NCI-H2227 (cell line): ENCODE measurements around the gene ADCY1.

Experiments
- DNase-seq: peaks from one replicate; lab custom pipeline; 2025; ENCODE audit not compliant: unreplicated experiment; lab: John Stamatoyannopoulos, UW

The ADCY1 gene

DNA sequence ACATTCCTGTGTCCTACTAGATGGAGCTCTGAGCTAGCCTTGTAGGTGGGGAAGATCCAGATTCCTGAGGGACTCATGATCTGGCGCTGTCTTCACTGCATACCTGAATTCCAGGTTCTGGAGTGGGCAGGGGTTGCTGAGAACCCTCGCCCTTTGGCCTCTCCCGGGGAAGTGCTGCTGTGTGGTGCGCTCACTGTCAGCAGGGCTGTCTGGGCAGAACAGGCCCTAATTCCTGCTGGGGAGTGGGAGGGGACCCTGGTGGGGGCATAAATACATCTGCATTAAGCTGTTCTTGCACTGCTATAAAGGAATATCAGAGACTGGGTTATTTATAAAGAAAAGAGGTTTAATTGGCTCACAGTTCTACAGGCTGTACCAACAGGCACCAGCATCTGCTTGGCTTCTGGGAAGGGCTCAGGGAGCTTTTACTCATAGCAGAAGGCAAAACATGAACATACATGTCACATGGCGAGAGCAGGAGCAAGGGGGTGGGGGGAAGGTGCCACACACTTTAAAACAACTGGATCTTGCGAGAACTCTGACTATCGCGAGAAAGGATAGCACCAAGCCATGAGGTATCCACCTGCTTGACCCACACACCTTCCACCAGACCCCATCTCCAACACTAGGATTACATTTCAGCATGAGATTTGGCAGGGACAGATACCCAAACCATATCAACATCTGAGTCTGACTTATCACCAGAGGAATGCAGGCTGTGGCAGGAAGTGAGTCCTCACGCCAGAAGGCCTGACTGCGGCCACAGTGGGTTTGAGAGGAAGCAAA lies 115.0 kb downstream of the ADCY1 start:
- no peak for DNase-seq

DNA sequence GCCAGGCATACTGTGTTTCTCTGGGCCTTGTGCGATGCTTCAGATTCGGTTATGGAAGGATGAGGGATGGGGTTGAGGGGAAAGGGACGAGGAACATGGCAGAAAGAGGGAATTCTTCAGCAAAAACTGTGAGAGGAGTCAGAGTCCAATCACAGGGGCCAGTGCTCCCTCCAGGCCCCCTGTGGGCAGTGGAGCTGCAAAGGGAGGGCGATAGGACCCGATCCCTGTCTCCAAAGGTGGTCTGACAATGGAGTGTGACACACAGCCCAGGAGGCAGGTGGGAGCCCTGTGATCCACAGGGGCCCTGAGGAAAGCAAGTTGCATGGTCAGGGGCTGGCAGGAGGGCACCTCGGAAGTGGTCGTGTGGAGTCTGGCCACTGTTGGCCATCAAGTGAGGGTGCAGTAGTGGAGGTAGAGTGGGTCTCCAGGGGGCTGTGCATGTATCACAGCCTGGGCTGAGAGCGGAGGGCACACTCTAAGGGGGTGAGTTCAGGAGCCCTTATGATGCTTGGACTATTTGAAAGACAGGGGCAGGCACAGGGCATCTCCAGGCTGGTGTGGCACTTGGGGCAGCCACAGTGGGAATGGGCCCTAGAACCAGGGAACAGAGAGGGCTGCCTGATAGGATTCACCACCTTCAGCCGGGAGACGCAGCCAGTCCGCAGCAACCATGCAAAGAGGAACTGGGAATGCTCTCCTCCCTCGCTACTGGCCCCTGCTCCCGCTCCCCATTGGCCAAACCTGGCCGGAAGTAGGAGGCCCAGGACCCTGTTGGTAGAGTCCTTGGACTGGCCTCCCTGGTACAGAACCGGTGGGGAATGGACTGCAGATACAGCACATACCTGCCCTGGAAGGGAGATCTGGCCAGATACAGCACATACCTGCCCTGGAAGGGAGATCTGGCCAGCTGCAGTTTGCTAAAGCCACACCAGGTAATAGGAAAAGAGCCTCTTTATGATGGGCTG lies 115.9 kb downstream of the ADCY1 start:
- DNase-seq: no peak

DNA sequence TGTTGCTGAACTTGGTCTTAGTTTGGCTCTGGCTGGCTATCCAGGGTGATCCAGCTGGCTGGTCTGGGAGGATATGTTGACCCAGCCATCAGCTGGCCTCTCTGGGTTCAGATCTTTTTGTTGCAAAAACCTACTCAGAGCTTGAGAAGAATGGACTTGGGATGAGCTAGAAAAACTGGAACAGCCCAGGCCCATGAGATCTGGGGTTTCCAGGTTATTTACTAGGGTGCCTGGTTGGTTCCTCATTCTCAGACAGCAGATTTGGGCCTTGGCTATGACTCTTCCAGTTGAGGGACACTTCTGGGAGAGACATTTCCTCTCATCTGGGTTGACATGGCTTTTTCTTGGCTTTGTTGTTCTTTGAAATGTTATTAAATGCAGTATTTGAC lies 116.6 kb downstream of the ADCY1 start:
- no peak for DNase-seq

DNA sequence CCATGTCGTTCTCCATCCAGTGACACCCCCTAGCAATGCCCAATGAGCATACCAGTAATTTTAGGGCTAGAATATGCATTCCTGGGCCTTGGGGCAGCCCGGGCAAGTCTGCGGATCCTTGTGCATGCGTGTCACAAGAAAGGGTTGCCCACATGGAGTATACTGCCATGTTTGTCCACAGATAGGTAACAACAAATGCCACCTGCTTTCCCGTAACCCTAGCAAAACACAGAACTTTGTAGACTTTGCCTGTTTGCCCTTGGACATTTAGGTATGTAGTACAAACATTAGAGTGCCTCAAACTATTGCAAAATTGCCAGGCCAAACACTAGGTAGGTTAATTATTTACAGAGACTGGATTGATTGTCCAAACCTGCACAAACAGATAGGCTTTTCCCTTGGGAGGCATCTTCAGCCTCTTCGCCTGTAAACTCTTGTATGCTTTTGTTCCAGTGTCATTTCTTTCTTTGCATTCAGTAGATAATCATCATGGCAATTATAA lies 117.0 kb downstream of the ADCY1 start:
- DNase-seq: no peak

DNA sequence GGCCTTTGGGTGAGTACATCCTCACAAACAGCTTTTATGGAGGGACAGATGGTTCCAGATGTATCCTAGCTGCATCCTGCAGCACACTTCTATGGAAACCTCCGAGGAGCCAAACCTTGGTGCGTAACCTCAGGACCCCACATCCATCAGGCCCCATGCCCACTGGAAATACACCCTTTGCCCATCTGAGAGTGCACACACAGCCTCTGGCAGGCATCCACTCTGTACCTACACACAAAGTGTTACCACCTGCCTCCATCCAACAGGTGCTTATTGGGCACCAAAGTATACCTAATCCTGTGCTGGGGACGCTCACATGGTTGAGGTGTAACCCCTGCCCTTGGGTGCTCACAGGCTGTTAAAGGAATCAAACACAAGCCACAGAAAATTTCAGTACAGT lies 117.9 kb downstream of the ADCY1 start:
- no peak for DNase-seq

DNA sequence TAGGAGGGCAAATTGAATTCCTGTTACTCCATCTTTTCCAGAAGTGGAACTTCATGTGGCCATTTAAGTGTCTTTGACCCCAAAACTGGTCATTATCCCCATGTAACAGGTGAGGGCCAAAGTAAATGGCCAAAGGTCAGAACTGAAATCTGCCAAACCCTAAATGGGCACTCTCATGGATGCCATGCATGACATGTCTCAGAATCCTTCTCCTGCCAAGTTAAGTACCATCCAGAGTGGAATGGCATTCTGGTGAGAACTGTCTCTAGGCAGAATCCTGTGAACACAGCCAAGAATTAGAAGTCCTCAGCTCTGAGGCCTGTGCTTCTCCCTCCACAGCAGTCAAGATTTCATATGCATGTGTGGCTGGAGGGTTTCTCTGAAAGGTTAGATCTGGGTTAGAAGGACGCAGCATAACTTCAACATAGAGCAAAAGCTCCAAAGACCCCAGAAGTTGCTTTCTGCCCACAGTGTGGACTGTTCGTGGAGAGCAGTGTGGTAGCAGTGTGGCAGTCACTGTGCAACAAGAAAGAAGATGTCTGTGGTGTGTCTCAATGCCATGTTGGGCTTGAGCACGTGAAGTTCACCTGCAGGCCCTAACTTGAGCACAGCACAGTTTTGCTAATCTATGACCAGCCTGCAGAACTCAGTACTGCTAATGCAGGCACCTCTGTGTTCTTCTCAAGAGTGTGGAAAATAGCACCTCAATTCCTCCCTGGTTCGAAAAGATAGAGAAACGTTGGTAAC lies 121.3 kb downstream of the ADCY1 start:
- no peak for DNase-seq

DNA sequence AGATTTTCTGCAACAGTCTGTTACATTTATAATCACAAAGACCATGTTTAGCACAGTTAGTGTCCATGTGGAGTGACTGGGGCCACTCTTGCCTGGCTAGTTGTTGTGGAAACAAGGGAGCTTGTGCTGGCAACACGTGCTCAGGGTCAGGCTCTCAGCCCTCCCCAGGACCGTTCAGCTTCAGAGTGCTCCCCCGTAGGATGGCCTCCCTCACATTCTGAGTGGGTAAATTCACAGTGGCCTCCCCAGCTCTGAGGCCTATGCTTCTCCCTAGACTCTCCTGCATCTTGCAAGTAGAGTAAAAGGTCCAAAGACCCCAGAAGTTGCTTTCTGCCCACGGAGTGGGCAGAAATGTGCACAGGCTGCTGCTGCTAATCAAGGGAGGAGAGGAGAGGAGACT lies 122.3 kb downstream of the ADCY1 start:
- no peak for DNase-seq

DNA sequence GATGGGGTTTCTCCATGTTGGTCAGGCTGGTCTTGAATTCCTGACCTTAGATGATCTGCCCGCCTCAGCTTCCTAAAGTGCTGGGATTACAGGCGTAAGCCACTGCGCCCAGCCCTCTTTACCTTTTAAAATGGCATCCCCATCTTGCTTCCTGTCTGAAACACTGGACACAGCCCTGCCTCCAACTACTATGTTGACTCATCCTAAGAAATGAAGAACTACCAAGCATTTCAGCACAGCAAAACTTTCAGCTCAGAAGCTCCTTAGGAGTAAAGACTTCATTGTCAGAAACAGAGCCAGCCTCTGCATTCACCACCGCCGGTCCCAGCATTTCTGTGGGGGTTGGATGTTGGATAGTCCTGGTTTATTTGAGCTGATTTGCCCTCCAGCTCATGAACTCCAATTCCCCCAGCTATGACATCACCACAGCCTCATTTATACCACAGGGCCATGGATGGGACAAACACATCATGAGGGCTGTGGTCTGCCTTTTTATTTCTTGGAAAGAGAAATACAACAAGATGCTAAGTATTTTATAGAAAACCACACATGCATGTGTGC lies 123.5 kb downstream of the ADCY1 start:
- no peak for DNase-seq

DNA sequence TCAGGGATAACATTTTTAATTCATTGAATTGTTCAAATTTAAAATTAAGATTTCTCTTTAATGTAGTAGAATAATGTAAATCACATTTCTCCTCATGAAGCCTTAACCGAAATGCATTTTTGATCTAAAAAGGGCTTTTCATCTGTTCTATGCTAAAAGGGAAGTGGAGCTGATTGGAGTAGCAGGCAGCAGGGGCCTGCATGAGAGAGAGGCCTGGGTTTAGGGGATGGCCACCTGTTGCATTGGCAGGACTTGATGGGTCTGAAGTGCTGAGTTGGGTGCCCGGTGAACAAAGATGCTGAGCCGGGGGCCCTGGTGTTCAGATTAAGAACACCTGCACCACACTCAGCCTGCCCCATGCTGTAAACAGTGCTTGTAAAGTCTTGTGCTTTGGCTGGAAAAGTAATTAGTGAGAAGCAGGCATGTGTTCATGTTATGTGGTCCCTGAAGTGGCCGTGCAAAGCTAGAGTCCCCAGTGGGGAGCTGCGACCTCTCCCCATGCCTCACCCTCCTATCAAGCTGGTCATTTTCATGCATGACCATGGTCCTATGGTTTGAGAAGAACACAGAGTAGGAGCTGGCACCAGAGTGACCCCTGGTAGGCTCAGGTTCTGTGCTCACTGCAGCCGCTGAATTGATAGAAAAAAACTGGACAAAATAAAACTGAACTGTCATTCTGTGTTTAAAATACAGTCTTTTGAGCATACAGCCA lies 124.3 kb downstream of the ADCY1 start:
- DNase-seq: no peak

DNA sequence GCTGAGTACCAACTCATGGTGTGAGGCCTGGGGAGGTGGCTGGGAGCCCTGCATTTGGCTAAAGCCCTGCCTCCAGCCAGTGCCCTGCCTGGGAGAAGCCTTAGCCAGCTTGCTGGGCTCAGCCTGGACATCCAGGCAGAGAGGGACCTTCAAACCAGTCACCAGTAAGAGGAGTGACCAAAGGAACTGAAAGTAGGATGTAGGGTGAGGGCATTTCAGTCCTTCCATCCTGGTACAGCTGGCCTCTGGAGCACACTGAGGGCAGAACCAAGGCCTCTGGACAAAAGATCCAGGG lies 124.8 kb downstream of the ADCY1 start:
- DNase-seq: no peak

DNA sequence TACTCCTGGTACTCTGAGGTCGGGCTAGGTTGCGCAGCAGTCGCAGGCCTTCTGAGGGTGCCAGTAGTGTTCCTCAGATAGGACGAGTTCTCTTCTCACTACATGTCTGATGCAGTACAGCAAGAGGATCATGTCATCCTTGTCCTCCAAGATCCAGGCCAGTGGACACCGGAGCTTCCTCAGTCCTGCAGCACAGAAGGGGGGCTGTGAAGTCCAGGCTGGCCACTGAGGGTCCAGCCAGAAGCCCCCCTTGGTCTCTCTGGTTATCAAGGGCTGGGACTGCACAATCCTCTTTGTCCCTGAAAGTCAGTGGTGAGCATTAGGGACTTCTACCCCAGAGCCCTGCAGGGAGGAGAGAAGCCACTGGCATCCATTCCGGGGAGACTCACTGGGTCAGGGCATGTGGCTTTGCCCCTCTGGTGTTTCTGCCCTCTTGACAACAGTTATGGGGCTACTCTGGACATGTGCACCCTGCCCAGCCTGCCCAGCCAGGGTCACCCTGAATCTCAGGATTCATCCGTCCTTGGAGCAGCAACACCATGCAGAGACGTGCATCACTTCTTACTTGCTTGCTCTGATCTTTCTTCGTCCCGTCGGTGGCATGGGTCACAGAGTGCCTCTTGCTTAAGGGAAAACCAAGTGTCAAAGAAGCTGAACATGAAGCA lies 125.7 kb downstream of the ADCY1 start:
- no peak for DNase-seq

DNA sequence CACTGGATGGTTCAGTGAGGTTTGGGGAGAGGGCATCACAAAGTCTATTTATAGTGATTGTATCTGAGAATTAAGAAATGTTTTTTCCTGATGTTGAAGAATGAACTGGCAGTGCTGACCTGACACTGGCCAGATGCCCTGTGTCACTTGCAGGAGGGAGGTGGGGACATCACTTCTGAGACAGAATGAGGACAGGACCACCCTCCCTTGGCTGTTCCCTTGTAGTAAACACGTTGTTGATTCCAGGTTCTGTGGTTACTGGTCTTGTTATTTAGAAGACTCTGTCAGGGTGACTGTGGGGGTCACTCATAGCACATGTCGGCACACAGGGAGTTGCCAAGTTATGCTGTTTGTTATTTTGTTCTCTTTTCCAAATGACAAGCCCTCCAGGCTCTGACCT lies 126.4 kb downstream of the ADCY1 start:
- DNase-seq: no peak

DNA sequence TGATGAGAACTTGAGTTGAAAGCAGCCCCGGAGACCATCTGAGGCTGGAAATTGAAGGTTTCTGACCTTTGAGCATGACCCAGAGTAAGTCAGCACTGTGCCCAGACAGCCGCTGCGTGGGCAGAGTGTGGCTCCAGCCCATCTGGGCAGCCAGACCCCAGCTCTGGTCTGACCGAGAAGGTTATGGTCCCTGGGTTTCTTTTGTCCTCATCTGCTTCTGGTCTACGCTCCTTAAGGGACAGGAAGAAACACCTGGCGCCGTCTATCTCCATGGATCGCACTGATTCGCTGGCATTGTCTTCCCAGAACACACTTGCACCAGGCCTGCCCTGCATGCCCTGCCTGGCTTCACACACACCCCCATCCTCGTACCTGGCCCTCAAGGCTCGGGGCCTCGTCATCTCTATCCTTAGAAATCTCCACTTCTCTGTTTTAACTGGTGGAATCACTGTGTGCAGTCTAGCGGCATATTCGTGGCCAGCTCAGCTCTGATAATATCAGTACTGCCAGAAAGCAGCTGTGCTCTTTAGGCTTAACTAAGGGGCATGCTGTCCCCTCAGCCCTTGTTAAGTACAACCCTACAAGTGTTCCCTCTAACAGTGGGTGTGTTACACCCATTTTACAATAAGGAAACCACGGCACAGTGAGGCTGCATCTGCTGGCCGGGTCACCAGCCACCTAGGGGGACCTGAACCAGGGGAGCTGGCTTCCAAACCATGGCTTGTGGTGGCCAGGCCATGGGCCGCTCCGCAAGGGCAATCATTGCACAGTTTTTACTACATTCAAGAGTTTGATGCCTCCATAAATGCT lies 127.7 kb downstream of the ADCY1 start:
- no peak for DNase-seq

DNA sequence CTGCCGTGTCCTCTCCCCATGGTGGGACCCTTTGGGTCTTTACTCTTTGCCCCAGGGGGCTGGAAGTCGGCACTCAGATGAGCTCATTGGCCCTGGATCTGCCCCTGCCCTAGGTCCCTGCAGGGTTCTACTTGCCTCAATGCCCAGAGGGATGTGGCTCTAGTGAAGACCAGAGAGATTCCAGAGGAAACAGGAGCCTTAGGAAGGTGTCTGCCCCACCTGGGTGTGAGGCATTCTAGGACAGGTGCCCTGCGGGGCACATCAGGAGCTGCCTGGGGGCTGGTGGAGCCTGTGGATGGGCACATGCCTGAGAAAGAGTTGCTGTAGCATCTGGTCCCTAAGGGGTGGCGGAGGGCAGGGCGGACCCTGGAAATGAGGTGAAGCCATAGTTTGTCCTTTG lies 128.6 kb downstream of the ADCY1 start:
- no peak for DNase-seq

DNA sequence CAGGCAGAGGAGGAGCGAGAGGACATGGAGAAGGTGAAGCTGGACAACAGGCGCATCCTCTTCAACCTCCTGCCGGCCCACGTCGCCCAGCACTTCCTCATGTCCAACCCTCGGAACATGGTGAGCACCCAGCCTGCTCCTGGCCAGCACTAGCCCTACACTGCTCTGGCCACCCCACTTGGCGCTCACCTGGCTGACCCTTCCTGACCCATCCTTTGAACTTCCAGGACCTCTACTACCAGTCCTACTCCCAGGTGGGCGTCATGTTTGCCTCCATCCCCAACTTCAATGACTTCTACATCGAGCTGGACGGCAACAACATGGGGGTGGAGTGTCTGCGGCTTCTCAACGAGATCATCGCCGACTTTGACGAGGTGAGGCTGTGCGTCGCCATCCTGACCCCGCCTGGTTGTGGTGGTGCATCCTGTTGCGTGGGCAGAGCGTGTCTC lies 129.2 kb downstream of the ADCY1 start:
- no peak for DNase-seq

DNA sequence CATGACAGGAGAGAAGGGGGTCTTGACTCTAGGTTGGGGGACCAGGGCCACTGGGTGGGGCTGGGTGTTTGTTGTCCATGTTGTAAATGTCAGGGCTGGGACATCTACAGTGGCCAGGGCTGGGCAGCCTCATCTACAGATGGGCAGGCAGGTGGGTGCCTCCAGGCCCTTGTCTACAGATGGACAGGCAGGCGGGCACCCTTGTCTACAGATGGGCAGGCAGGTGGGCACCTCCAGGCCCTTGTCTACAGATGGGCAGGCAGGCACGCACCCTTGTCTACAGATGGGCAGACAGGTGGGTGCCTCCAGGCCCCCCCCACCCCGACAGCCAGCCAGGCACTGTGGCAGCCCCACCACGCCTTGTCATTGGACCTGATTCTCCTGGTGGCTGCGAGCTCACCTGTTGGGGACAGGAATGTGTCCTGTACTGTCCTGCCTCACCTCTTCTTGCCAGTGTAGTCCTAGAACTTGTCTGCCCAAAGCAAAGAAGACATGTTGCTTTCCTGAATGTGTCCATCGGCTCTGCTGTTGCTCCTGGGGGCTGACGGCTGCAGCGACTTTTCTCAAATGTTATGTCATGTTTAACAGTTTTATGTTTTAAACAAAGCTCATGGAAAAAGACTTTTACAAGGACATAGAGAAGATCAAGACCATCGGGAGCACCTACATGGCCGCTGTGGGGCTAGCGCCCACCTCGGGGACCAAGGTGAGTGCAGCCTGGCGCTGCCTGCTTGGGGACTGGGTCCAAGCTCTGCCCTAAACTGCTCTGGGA lies 129.9 kb downstream of the ADCY1 start:
- DNase-seq: no peak

DNA sequence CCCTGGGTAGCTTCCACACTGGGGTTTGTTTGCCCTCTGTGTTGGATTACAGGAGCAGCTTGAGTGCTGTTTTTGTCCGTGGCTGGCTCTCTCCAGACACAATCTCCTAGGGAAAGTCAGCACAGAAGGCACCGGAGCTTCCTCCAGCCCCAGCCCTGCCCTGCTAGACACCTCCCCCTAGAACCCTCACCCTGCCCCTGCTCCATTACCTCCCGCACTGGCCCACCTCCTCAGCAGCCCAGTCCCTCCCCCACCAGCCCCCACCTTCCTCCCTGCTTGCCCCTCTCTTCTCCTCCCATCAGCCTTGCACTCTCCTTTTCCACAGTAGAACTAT lies 130.5 kb downstream of the ADCY1 start:
- DNase-seq: no peak
